DND-41 (cell line): Measurements from ENCODE around the gene SAMD10.

Source experiments
- EZH2 ChIP-seq: IDR thresholded peaks from 3 replicates; pipeline ENCODE4 v1.6.1; 2012; ENCODE audit warnings: borderline replicate concordance, low read depth, mild to moderate bottlenecking, moderate library complexity, low read length, inconsistent platforms; ENCODE audit not compliant: severe bottlenecking
- TF ChIP-seq, protein P1 (sequence below): IDR thresholded peaks from 2 replicates; pipeline ENCODE4 v1.5.1; 2012; ENCODE audit warnings: borderline replicate concordance, low read length, moderate library complexity, mild to moderate bottlenecking; ENCODE audit not compliant: poor library complexity, severe bottlenecking; ENCODE audit errors: extremely low read depth

DNA sequence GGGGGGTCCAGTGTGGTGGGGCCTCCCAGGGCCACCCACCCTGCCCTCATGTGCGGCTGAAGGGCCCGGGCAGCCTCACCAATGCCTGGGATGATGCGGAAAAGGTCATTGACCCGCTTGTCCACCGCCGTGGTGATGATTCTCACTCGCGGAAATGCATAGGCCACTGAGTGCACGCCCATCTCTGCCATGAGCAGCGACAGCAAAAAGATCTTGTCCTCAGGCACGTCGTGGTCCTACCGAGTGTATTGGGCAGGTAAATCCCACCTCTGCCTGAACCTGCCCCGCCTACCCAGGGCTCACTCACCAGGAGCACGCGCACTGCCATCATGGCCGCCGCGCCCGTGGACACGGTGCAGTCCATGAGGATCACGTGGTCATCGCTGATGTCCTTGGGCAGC lies 39.4 kb downstream of the SAMD10 start:
- TF ChIP-seq, protein P1, sequence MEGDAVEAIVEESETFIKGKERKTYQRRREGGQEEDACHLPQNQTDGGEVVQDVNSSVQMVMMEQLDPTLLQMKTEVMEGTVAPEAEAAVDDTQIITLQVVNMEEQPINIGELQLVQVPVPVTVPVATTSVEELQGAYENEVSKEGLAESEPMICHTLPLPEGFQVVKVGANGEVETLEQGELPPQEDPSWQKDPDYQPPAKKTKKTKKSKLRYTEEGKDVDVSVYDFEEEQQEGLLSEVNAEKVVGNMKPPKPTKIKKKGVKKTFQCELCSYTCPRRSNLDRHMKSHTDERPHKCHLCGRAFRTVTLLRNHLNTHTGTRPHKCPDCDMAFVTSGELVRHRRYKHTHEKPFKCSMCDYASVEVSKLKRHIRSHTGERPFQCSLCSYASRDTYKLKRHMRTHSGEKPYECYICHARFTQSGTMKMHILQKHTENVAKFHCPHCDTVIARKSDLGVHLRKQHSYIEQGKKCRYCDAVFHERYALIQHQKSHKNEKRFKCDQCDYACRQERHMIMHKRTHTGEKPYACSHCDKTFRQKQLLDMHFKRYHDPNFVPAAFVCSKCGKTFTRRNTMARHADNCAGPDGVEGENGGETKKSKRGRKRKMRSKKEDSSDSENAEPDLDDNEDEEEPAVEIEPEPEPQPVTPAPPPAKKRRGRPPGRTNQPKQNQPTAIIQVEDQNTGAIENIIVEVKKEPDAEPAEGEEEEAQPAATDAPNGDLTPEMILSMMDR, result no peak
- no peak for TF ChIP-seq EZH2
